Neural cell (in vitro differentiated cells): ENCODE results near the gene ZNF407.

ENCODE experiments used
- EP300 ChIP-seq: fragments of 450-650 bp; conservative IDR thresholded peaks from 2 replicates; pipeline ENCODE4 v1.6.1; 2014; ENCODE audit warnings: antibody characterized with exemption, mild to moderate bottlenecking, moderate library complexity; ENCODE audit not compliant: poor library complexity, severe bottlenecking
- EZH2 ChIP-seq: fragments of 200-600, 300-800 bp; shearing (Covaris generic), sonication (generic); IDR thresholded peaks from 2 replicates; pipeline ENCODE4 v1.6.1; 2014; ENCODE audit warnings: antibody characterized with exemption, low read length, borderline replicate concordance, mild to moderate bottlenecking; ENCODE audit not compliant: insufficient read depth, poor library complexity, severe bottlenecking
- POLR2AphosphoS5 ChIP-seq: IDR thresholded peaks from 2 replicates; pipeline ENCODE4 v1.6.1; 2012
- REST ChIP-seq: IDR thresholded peaks from 2 replicates; pipeline ENCODE4 v1.6.1; 2012; ENCODE audit warnings: borderline replicate concordance
- SMC3 ChIP-seq: fragments of 450-650 bp; conservative IDR thresholded peaks from 2 replicates; pipeline ENCODE4 v1.6.1; 2014; ENCODE audit warnings: antibody characterized with exemption, mild to moderate bottlenecking, moderate library complexity; ENCODE audit not compliant: poor library complexity
- TF ChIP-seq, protein P1 (sequence below): fragments of 450-650 bp; IDR thresholded peaks from 2 replicates; pipeline ENCODE4 v1.5.1; 2014; ENCODE audit warnings: antibody characterized with exemption, mild to moderate bottlenecking, moderate library complexity; ENCODE audit not compliant: poor library complexity, severe bottlenecking

DNA sequence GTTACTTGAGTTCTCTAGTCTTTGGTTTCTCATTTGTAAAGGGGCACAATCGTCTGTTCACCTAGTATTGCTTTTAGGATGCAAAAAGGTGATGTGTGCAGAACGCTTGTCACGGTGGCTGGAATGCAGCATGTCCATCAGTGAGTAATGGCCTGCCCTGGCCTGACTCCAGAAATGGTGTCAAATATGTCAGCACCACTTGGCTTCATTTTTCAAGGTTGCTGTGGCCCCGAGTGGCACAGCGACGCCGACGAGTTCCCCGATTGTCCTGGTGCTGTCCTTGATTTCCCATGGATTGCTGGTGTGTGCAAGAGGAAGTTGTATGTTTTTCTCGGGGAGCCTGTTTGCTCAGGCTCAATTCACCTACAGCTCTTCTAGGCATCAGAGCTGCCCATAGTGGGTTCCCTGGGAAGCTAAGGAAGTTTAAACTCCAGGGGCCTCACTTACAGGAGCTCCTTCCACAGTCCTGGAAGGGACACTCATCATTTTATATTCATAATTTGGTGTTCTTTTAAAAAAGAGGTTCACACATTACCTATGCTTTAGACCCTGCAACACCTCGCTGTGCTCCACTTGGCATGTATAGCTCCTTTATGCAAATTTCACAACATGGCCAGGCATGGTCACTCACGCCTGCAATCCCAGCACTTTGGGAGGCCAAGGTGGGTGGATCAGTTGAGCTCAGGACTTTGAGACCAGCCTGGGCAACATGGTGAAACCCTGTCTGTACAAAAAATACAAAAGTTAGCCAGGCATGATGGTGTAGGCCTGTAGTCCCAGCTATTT lies 25.6 kb upstream of the ZNF407 start:
- TF ChIP-seq, protein P1, sequence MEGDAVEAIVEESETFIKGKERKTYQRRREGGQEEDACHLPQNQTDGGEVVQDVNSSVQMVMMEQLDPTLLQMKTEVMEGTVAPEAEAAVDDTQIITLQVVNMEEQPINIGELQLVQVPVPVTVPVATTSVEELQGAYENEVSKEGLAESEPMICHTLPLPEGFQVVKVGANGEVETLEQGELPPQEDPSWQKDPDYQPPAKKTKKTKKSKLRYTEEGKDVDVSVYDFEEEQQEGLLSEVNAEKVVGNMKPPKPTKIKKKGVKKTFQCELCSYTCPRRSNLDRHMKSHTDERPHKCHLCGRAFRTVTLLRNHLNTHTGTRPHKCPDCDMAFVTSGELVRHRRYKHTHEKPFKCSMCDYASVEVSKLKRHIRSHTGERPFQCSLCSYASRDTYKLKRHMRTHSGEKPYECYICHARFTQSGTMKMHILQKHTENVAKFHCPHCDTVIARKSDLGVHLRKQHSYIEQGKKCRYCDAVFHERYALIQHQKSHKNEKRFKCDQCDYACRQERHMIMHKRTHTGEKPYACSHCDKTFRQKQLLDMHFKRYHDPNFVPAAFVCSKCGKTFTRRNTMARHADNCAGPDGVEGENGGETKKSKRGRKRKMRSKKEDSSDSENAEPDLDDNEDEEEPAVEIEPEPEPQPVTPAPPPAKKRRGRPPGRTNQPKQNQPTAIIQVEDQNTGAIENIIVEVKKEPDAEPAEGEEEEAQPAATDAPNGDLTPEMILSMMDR, result no peak
- TF ChIP-seq POLR2AphosphoS5, result no peak
- TF ChIP-seq EP300, result no peak
- no peak for TF ChIP-seq SMC3
- TF ChIP-seq REST, result no peak
- no peak for TF ChIP-seq EZH2
